ENCODE measurements around the gene CENPV.
"Not testable (repeated sequence)": the region's sequence is repeated elsewhere in the genome, so short reads cannot be mapped to it uniquely, and the experiment has no call there.

Gene CENPV

DNA sequence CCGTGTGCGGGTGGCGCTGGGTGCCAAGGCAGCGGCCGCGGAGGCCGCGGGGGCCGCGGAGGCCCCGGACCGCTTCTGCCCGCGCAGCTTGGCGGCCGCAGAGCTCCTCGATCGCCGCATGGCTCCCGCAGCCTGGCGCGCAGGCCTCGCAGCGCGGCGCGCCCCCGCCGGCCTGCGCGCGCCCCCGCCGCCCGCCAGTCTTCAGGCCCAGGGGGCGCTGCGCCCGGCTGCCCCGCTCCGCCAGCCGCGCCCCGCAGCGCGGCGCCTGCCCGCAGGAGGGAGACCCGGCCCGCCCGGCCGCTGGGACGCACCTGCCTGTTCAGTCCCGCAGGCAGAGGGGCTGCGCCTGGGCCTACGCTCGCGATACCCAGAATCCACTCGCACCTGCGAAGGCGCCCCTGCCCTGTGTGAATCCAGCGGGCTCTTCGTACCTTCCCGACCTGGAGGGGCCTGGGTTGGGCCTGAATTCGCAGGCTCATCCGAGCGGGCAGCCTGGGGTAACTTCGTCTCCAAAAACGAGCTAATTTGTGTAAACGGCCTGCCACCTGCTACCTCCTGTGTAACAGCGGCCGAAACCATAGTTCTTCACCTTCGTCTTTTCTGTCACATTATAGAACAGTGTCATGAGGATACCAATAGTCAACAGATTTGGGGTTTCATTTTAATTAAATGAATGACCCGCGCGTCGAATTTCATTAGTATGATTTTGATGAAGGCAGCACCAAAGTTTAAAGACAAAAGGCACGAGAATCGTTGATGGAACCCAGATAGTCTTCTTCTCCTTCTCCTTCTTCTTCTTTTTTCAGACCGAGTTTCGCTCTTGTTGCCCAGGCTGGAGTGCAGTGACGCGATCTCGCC, at the start of gene CENPV:
Gene CENPV, minus strand, starts transcription at position 153 of the 858 bp plus-strand sequence. Its CDS starts 33 bp downstream, at position 120.
- DNase-seq (ENCODE audit: low spot score), result peak; percentile 74

DNA sequence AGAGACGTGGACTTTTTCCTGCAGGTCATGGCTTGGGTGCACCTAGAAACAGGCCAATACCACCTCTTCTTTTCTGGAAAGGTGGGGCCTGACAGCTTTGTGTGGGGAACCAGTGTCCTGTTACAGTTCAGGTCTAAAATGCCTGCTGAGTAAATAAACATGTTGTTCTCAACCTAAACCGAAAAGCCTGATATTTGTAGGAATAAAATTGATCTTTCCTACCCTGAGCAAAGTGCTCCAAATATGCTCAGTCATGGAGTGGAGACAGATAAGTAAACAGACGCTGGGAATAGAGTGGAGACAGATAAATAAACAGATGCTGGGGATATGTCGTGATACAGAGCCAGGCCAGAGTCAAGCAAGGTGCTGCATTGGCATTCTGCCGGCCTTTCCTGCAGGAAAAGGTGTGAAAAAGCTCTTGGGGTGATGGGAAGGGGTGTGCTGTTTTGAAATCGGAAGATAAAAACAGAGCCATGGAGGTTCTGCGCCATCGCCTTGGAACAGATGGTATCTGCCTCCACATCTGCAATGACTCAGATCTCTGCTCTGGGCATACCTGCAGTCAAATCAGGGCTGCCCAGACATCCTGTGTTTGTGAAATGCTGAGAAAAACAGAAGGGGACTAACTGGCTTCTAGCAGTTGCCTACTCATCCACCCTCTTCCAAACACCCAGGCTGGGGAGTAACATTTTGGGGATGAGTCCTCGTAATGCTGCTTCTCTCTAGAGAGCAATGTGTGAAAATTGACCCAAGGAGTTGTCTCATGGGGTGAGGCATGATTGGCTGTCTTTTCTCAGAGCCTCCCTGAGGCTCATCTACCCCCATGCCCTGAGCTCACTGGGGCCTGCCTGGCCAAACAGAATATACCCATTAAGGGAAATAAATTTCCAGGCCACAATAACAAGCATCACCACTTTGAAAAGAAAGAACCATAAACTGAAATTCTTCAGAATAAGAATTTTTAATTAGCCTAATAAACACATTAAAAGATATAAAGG, 45.3 kb upstream of the CENPV start:
- no peak for DNase-seq (ENCODE audit: low spot score)

DNA sequence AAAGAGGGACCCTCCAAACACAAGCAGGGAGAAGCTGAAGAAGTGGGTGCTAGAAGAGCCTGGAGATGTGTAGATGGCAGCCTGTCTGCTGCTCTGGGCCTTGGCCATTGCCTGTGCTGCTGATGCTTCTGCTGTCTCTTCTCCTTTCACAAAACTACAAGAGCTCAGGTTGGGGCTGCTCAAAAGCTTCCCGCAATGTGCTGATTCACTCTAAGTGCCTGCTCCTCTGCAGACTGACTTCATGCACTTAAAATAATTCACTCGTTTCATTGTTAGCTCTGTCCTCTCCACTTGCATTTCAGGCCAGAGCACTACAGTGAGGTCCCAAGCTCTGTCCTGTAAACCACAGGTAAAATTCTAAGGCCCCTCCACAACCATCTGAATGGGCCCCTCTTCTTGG, 43.4 kb upstream of the CENPV start:
- DNase-seq (ENCODE audit: low spot score), result not testable (repeated sequence)

- DNase-seq (ENCODE audit: low spot score), result not testable (repeated sequence)
Measured at GRCh38 chr17:16395887-16396286, 42.6 kb upstream of the CENPV start.

- not testable (repeated sequence) for DNase-seq (ENCODE audit: low spot score)
Measured at GRCh38 chr17:16392491-16392890, 39.2 kb upstream of the CENPV start.

- DNase-seq (ENCODE audit: low spot score), result no peak
Measured at GRCh38 chr17:16391451-16391850, 38.2 kb upstream of the CENPV start.

DNA sequence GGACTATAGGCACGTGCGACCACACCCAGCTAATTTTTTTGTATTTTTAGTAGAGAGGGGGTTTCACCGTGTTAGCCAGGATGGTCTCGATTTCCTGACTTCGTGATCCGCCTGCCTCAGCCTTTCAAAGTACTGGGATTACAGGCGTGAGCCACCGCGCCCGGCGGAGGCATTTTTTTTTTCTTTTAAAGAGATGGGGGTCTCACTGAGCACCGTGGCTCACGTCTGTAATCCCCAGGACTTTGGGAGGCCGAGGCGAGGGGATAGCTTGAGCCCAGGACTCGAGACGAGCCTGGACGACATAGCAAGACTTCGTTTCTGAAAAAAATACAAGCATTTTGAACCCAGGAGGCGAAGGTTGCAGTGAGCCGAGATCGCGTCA, 32.8 kb upstream of the CENPV start:
- DNase-seq (ENCODE audit: low spot score), result not testable (repeated sequence)

DNA sequence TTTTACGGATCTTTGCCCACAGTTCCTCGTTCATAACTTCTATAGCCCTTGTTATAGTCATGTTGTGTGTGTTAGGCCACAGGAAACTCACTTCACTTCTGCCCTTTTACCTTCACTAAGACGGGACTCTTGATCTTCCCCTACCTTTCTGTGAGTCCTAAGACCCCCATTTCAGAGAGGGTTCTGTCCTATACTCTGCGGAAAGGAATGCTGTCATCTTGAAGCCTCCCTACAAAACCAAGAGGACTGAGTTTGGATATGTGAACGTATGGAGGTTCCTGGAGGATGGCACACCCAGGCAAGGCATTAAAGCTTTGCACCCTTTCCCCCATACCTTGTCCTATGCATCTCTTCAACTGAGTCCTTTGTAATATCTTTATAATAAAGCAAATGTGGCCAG, 31.3 kb upstream of the CENPV start:
- no peak for DNase-seq (ENCODE audit: low spot score)

DNA sequence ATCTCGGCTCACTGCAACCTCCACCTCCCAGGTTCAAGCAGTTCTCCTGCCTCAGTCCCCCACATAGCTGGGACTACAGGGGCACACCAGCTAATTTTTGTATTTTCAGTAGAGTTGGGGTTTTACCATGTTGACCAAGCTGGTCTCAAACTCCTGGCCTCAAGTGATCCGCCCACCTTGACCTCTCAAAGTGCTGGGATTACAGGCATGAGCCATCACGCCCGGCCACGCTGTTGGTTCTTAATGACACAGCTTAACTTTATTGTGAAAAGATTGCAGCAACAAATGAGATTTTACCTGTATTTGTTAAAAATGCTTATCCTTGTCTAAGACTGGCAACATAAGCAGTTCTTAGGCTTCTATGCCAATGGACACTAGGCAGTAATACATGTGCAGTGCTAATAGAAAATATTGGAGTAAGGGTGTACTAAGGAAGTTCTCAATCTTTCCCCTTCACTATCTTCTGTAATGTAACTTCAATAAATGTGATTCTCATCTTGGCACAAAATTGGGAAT, 30.6 kb upstream of the CENPV start:
- DNase-seq (ENCODE audit: low spot score), result no peak

DNA sequence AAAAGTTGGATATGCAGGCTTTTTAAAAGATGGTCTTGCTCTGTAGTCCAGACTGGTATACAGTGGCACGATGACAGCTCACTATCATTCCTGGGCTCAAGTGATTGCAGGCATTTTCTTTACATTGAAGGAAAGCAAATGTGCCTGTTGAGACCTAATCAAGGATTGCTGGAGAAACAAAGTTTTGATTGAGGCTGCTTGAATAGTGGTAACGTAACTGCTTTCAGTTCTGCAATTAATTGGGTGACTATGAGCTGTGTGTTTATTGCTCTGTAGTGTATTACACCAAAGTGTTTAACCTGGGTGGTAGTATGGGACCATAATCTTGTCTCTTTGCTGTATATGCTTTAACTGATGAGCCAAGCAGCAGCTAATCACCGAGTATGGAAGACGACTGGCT, 29.9 kb upstream of the CENPV start:
- DNase-seq (ENCODE audit: low spot score), result no peak

- DNase-seq (ENCODE audit: low spot score), result no peak
Measured at GRCh38 chr17:16381496-16381820, 28.2 kb upstream of the CENPV start.

GRCh38 chr17:16380640-16381495, 27.6 kb upstream of the CENPV start, which contains the start of gene UBB:
Gene UBB, plus strand, starts transcription at chr17:16381091. Its CDS starts 817 bp downstream, at chr17:16381908.
- peak; percentile 92 for DNase-seq (ENCODE audit: low spot score)

- DNase-seq (ENCODE audit: low spot score), result no peak
Measured at GRCh38 chr17:16379654-16380053, 26.4 kb upstream of the CENPV start.

DNA sequence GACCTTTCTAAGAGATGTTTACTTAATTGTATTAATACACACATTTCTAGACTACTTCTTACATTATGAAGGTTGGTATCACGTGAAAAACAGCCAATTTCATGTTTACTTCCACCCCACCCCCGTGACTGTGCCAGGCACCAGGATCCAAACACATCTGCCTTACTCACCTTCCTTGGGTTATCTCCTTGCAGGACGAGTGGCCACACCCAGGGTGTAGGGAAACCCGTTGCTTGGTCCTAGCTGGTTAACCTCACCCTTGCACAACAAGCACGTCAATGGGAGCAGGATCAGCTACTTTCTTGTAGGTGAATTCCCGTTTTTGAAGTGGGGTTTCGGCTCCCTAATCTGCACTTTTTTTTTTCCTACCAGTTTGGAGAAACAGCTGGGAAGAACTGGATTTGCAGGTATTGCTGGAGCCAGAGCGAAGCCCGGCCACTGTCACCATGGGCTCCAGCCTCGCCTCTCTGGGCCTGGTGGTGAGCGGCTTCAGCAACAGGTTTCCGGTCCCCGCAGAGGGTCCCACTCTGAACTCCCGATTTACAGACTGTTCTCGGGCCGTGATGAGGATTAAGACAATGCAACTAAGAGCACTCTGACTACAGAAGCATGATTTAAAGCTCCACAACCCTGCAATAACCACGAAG, 25.5 kb upstream of the CENPV start:
- DNase-seq (ENCODE audit: low spot score), result no peak

DNA sequence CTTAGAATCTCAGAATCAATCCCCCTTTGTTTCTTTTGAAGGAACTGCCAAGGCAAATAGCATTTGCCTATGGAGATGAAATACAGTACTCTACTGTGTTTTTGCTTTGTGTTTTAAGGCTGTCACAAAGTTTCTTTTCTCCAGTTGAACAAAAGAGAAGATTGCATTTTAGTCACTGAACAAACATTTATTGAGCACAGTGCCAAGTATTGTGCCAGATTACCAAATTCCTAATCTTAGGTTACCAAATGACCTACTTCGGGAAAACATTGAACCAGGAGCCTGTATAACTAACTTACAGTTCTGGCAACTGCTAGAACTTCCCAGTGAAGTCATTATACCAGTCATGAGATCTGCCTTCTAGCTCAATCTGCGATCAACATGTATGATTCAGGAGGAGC, 24.7 kb upstream of the CENPV start:
- no peak for DNase-seq (ENCODE audit: low spot score)

DNA sequence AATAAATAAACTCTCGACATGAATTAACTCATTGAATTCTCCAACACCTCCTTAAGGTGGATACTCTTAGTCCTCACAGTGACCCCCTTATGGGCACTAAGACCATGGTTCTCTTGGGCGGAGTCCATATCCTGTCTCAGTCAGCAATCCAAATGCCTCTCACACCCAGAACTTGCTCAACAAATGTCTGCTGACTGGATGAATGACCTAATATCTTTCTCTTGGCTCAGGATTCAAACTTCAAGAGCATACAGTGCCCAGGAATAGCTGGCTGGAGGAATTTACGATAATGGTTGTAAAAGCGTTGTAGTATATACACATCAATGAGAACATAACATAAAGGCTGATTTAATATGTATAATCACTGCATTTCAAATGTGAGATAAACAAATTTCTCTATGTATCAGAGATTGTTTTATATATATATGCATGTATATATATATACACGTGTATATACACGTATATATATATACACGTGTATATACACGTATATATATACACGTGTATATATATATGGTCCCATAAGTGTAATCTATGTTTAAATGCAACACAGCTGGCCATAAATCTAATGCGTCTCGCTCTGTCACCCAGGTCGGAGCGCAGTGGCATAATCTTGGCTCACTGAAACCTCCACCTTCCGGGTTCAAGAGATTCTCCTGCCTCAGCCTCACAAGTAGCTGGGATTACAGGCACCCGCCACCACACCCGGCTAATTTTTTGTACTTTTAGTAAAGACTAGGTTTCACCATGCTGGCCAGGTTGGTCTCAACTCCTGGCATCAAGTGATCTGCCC, 21.1 kb upstream of the CENPV start:
- DNase-seq (ENCODE audit: low spot score), result no peak

GRCh38 chr17:16371742-16372141, 18.5 kb upstream of the CENPV start:
- no peak for DNase-seq (ENCODE audit: low spot score)

DNA sequence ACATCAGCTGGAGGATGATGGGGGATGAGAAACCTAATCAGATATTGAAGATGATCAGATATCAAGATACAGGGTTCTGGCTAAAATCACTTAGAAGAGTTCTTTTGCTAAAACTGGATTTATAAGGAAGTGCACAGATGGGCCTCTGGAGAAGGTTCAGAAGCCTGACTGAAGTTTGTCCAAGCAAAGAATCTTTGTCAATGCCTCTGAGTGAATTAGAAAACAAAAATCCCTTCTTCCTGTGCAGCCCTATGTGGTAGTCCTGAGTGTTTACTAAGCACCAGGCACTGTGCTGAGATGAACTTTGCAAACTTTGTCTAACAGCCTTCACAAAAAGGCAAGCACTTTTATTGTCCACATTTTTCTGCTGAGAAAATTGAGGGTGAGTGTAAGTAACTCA, 11.4 kb upstream of the CENPV start:
- no peak for DNase-seq (ENCODE audit: low spot score)

GRCh38 chr17:16363749-16364536, 10.7 kb upstream of the CENPV start:
- peak; percentile 48 for DNase-seq (ENCODE audit: low spot score)

Measured in HuH-7 (cell line).